CD14-positive monocyte (primary cell): ENCODE results near the gene PPP1R10. TPM values are rescaled to one million over a fixed set of nuclear protein-coding genes. Genes with fewer than 3 reads are reported as not detected.

Experiments used
- DNase-seq, 3 donors: peaks; one replicate each; pipeline ENCODE4 v3.0.0-alpha.2; 2011 to 2022
- H2AFZ ChIP-seq: 2 replicates; pipeline ENCODE4 v1.6.0; 2012; ENCODE audit warnings: mild to moderate bottlenecking, low read depth, low read length, inconsistent platforms; ENCODE audit not compliant: insufficient read depth, poor library complexity, severe bottlenecking
- H3K27ac ChIP-seq, 2 donors: 1 replicate in 1 of 2; 2 replicates in 1 of 2; pipeline ENCODE4 v1.5.1; 2012 to 2013; ENCODE audit warnings: low read length in 2 of 2, control low read depth in 1 of 2, inconsistent platforms in 1 of 2, low read depth in 1 of 2, mild to moderate bottlenecking in 1 of 2
- H3K27me3 ChIP-seq, 2 donors: one replicate each; pipeline versions ENCODE4 v1.6.0 to v1.6.1; 2011 to 2013; ENCODE audit warnings: low read length in 2 of 2; ENCODE audit not compliant: control insufficient read depth in 2 of 2, insufficient read depth in 2 of 2
- H3K36me3 ChIP-seq, 2 donors: replicated peaks in 1 of 2; 1 replicate in 1 of 2; 2 replicates in 1 of 2; pipeline versions ENCODE4 v1.5.1 to v1.6.1; 2012 to 2013; ENCODE audit warnings: low read length in 2 of 2, control low read depth in 1 of 2, inconsistent platforms in 1 of 2, mild to moderate bottlenecking in 1 of 2; ENCODE audit not compliant: insufficient read depth in 2 of 2, control insufficient read depth in 1 of 2
- H3K4me1 ChIP-seq, 2 donors: 1 replicate in 1 of 2; 2 replicates in 1 of 2; pipeline versions ENCODE4 v1.5.1 to v1.6.1; 2012 to 2013; ENCODE audit warnings: low read length in 2 of 2, control low read depth in 1 of 2, inconsistent platforms in 1 of 2, mild to moderate bottlenecking in 1 of 2, moderate library complexity in 1 of 2; ENCODE audit not compliant: insufficient read depth in 2 of 2, control insufficient read depth in 1 of 2
- H3K4me2 ChIP-seq: replicated peaks from 2 replicates; pipeline ENCODE3; 2012; ENCODE audit warnings: low read length, moderate library complexity, mild to moderate bottlenecking; ENCODE audit not compliant: poor library complexity, severe bottlenecking; ENCODE audit errors: extremely low read depth
- H3K4me3 ChIP-seq, 3 experiments: fragments of 200-600 bp in 1 of 3; sonication (generic) in 1 of 3; replicated peaks in 1 of 3; 1 replicate in 2 of 3; 2 replicates in 1 of 3; pipeline ENCODE4 v1.5.1; 2011 to 2013; ENCODE audit warnings: low read length in 3 of 3, mild to moderate bottlenecking in 3 of 3, control low read depth in 2 of 3, low read depth in 2 of 3, inconsistent platforms in 1 of 3, moderate library complexity in 1 of 3
- H3K79me2 ChIP-seq: 2 replicates; pipeline ENCODE4 v1.6.0; 2012; ENCODE audit warnings: mild to moderate bottlenecking, control low read depth, inconsistent platforms, low read length, moderate library complexity; ENCODE audit not compliant: insufficient read depth
- H3K9ac ChIP-seq: 2 replicates; pipeline ENCODE4 v1.6.0; 2017; ENCODE audit warnings: low read length, mild to moderate bottlenecking; ENCODE audit not compliant: insufficient read depth, poor library complexity, severe bottlenecking
- H3K9me3 ChIP-seq, 2 donors: replicated peaks in 1 of 2; 1 replicate in 1 of 2; 2 replicates in 1 of 2; pipeline versions ENCODE4 v1.5.1 to v1.6.1; 2012 to 2013; ENCODE audit warnings: low read length in 2 of 2, control low read depth in 1 of 2; ENCODE audit not compliant: control insufficient read depth in 1 of 2, insufficient read depth in 1 of 2
- H4K20me1 ChIP-seq: 2 replicates; pipeline ENCODE4 v1.6.0; 2012; ENCODE audit warnings: mild to moderate bottlenecking, low read length, control low read depth, moderate library complexity; ENCODE audit not compliant: insufficient read depth
- H3K27ac Mint-ChIP-seq, 7 donors: one replicate each; pipeline ENCODE4 v1.8.0; 2020; ENCODE audit warnings: mild to moderate bottlenecking in 7 of 7, mixed read lengths in 7 of 7, moderate library complexity in 6 of 7, inconsistent platforms in 2 of 7
- H3K27me3 Mint-ChIP-seq, 3 donors: one replicate each; pipeline ENCODE4 v1.8.0; 2021 to 2022; ENCODE audit warnings: low read depth in 3 of 3, mild to moderate bottlenecking in 3 of 3, mixed read lengths in 3 of 3, moderate library complexity in 3 of 3, inconsistent platforms in 1 of 3
- H3K36me3 Mint-ChIP-seq, 2 donors: one replicate each; pipeline ENCODE4 v1.8.0; 2020; ENCODE audit warnings: mixed read lengths in 2 of 2, inconsistent platforms in 1 of 2, mild to moderate bottlenecking in 1 of 2
- H3K4me1 Mint-ChIP-seq: one replicate; pipeline ENCODE4 v1.8.0; 2020; ENCODE audit warnings: mild to moderate bottlenecking, mixed read lengths
- H3K4me3 Mint-ChIP-seq, 2 donors: one replicate each; pipeline ENCODE4 v1.8.0; 2020; ENCODE audit warnings: mild to moderate bottlenecking in 2 of 2, mixed read lengths in 2 of 2, moderate library complexity in 1 of 2
- H3K9me3 Mint-ChIP-seq, 7 donors: one replicate each; pipeline ENCODE4 v1.8.0; 2020 to 2022; ENCODE audit warnings: mixed read lengths in 7 of 7, mild to moderate bottlenecking in 6 of 7, moderate library complexity in 6 of 7, inconsistent platforms in 2 of 7
- WGBS: methylation state at CpG from one replicate; pipeline ENCODE4 v1.1.5; 2013; ENCODE audit warnings: missing lambda C conversion rate; ENCODE audit not compliant: insufficient coverage; 5-methylcytosine and 5-hydroxymethylcytosine counted together
- intact Hi-C, 2 donors: fragments of 100-400 bp; cut with micrococcal nuclease; formaldehyde crosslinking; loops; one replicate each; pipeline versions ENCODE4 v1.15.0 to v1.15.1; 2023
- polyA plus RNA-seq, 3 donors: library from polyadenylated mRNA; depleted of rRNA in 1 of 3; unstranded in 2 of 3; stranded (reverse) in 1 of 3; fragments of 300-500 nt in 2 of 3; fragments of >200 nt in 1 of 3; fragmentation: Illumina TruSeq in 2 of 3; gene quantifications; 1 replicate in 2 of 3; 2 replicates in 1 of 3; pipeline ENCODE4 v1.2.3, GENCODE V29; 2012 to 2021
- TF ChIP-seq, protein P1 (sequence below): fragments of 200-600 bp; IDR thresholded peaks from one replicate; pipeline ENCODE4 v1.8.0; 2022; ENCODE audit warnings: antibody characterized with exemption, mild to moderate bottlenecking

The PPP1R10 gene
- polyA plus RNA-seq, 3 donors, result 9.5 to 18.3 (median 16.4) TPM

DNA sequence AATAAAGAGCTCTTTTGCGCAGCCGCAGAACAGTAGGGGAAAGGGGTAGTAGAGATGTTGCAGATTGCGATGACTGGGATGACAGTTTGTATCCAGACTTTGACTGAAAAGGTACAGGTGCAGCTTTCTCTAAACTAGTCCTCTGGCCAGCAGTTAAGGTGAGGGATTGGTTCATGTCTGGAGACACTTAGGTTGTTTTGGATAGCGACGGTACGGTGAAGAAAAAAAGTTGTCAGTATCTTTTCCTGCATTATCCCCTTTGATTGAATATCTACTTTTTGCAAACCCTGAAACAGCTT is 59.4 kb downstream of the PPP1R10 start:
- Histone ChIP-seq H3K4me1 (peaks cover 20 to 35% of the 10 kb centered on the region in 2 donors), H3K9ac (peak overlapping the region; percentile 83), H3K4me2 (peak overlapping the region; percentile 85), H3K36me3 (peaks cover 15 to 32% of the 10 kb centered on the region in 2 donors), H4K20me1 (peaks cover 5% of the 10 kb centered on the region), H3K4me3 (peak overlapping the region; percentile 73 to 93 (median 93)), H3K27ac (peak overlapping the region; percentile 92 to 93), H2AFZ (peak overlapping the region; percentile 67), H3K27me3 (no peaks in the 10 kb centered on the region), H3K79me2 (peaks cover 37% of the 10 kb centered on the region), H3K9me3 (no peaks in the 10 kb centered on the region)
- DNase-seq, result peak in 2 of 3 donors; percentile 53 to 63
- Mint-ChIP-seq H3K27ac (peak overlapping the region; percentile 95 to 100 (median 99)), H3K4me3 (peak overlapping the region; percentile 95), H3K27me3 (peaks cover 0 to 5% (median 4%) of the 10 kb centered on the region in 3 donors), H3K36me3 (peaks cover 36 to 39% of the 10 kb centered on the region in 2 donors), H3K4me1 (peaks cover 24% of the 10 kb centered on the region), H3K9me3 (peaks cover 0 to 1% (median 0%) of the 10 kb centered on the region in 7 donors)
- intact Hi-C loops, result loop anchor here (2.0 kb wide), 2 partner anchors 13 to 59 kb away; partner anchors contain the start of genes ABCF1 (in 2 of the 2), MRPS18B (in 2 of the 2) and PPP1R10 (in 2 of the 2)
- 0% methylated on average over 3 of the region's 6 CpGs for WGBS
- TF ChIP-seq, protein P1, sequence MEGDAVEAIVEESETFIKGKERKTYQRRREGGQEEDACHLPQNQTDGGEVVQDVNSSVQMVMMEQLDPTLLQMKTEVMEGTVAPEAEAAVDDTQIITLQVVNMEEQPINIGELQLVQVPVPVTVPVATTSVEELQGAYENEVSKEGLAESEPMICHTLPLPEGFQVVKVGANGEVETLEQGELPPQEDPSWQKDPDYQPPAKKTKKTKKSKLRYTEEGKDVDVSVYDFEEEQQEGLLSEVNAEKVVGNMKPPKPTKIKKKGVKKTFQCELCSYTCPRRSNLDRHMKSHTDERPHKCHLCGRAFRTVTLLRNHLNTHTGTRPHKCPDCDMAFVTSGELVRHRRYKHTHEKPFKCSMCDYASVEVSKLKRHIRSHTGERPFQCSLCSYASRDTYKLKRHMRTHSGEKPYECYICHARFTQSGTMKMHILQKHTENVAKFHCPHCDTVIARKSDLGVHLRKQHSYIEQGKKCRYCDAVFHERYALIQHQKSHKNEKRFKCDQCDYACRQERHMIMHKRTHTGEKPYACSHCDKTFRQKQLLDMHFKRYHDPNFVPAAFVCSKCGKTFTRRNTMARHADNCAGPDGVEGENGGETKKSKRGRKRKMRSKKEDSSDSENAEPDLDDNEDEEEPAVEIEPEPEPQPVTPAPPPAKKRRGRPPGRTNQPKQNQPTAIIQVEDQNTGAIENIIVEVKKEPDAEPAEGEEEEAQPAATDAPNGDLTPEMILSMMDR, result no peak

DNA sequence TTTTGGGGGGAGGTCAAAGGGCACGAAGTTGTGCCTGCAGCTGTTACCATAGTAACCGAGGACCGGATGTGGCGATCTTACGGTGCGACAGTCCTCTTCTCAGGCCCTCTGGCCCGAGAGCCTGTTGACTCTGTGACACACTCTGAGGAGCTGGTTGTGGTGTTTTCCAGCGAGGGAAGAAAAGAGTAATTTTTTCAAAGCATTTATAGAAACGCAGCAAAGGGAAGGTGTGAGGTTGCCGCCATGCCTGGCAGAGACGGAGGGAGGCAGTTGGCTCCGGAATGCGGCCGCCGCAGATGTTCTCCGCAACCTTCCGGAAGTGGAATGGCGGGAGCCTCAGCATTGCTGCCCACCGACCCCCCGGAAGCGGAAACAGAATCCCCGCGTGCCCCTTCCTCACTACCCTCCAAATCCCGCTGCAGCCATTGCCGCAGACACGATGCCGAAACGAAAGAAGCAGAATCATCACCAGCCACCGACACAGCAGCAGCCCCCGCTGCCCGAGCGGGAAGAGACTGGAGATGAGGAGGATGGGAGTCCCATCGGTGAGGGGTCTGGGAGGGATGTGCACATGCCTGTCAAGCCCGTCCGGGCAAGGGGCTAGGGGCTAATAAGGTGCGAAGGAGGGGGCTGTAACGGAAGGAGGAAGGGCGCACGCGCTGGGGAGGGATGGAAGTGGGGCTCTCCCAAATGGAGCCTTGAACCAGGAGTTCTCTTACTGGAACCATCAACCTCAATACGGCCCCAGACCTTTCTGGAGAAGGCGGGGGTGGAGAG is 59.9 kb downstream of the PPP1R10 start, which contains the start of gene PRR3:
TSS of gene PRR3 (plus strand) at position 390 of the 777 bp plus-strand sequence. CDS start at position 440, 50 bp downstream.
- peak within 1 kb of the TSS; percentile 85 for H3K4me2 ChIP-seq
- 0% methylated on average over 28 of the region's 42 CpGs for WGBS
- H3K79me2 ChIP-seq, result peaks cover 37% of the 10 kb centered on the region
- TF ChIP-seq, protein P1, result no peak
- H3K36me3 ChIP-seq, result peaks cover 15 to 32% of the 10 kb centered on the region in 2 donors
- H3K27ac ChIP-seq, result peak within 1 kb of the TSS; percentile 92 to 93
- Mint-ChIP-seq H3K4me1 (peaks cover 19% of the 10 kb centered on the region), H3K27ac (peak within 1 kb of the TSS; percentile 95 to 100 (median 99)), H3K36me3 (peaks cover 36 to 39% of the 10 kb centered on the region in 2 donors), H3K27me3 (peaks cover 0 to 6% (median 4%) of the 10 kb centered on the region in 3 donors), H3K9me3 (peaks cover 0 to 1% (median 0%) of the 10 kb centered on the region in 7 donors), H3K4me3 (peak within 1 kb of the TSS; percentile 95)
- DNase-seq, result peak; percentile 93 to 96 (median 93)
- peak within 1 kb of the TSS; percentile 67 for H2AFZ ChIP-seq
- H3K9me3 ChIP-seq, result no peaks in the 10 kb centered on the region
- intact Hi-C loops, result loop anchor here (2.0 kb wide), 2 partner anchors 14 to 60 kb away; partner anchors contain the start of genes ABCF1 (in 2 of the 2), MRPS18B (in 2 of the 2) and PPP1R10 (in 2 of the 2)
- peaks cover 4% of the 10 kb centered on the region for H4K20me1 ChIP-seq
- H3K4me1 ChIP-seq, result peaks cover 20 to 30% of the 10 kb centered on the region in 2 donors
- peak within 1 kb of the TSS; percentile 83 for H3K9ac ChIP-seq
- peak within 1 kb of the TSS; percentile 73 to 93 (median 93) for H3K4me3 ChIP-seq
- H3K27me3 ChIP-seq, result no peaks in the 10 kb centered on the region
